Testis (tissue), 3 donors: Measurements from ENCODE around the gene PEX11A. TPM values are rescaled to one million over a fixed set of nuclear protein-coding genes. Genes with fewer than 3 reads are reported as not detected.
"Not testable (repeated sequence)": the region's sequence is repeated elsewhere in the genome, so short reads cannot be mapped to it uniquely, and the experiment has no call there.

Experiments used
- DNase-seq: peaks from one replicate; pipeline ENCODE4 v3.0.0-alpha.2; 2019
- H3K27ac ChIP-seq, 2 donors: fragments of 200-600 bp; sonication (generic); one replicate each; pipeline ENCODE4 v1.5.1; 2019
- H3K27me3 ChIP-seq: fragments of 200-600 bp; sonication (generic); one replicate; pipeline ENCODE4 v1.5.1; 2019
- H3K36me3 ChIP-seq: fragments of 200-600 bp; sonication (generic); one replicate; pipeline ENCODE4 v1.5.1; 2017; ENCODE audit warnings: low read depth; ENCODE audit errors: missing control alignments
- H3K4me1 ChIP-seq: fragments of 200-600 bp; sonication (generic); one replicate; pipeline ENCODE4 v1.5.1; 2019
- H3K4me3 ChIP-seq, 2 donors: fragments of 200-600 bp; sonication (generic); one replicate each; pipeline ENCODE4 v1.5.1; 2017 to 2019
- H3K9me3 ChIP-seq: fragments of 200-600 bp; sonication (generic); one replicate; pipeline ENCODE4 v1.5.1; 2017
- CTCF ChIP-seq, 3 experiments: fragments of 450-650 bp in 2 of 3; fragments of 200-600 bp in 1 of 3; sonication (generic) in 1 of 3; IDR thresholded peaks; one replicate each; pipeline ENCODE4 v1.5.1; 2016 to 2019; ENCODE audit warnings: antibody characterized with exemption in 3 of 3, mild to moderate bottlenecking in 2 of 3, moderate library complexity in 1 of 3
- POLR2A ChIP-seq: fragments of 450-650 bp; IDR thresholded peaks from one replicate; pipeline ENCODE4 v1.6.1; 2017; ENCODE audit warnings: antibody characterized with exemption, mild to moderate bottlenecking, moderate library complexity
- WGBS, 2 donors: methylation state at CpG; one replicate each; pipeline ENCODE4 v1.1.5; 2018; 5-methylcytosine and 5-hydroxymethylcytosine counted together
- intact Hi-C: fragments of 100-400 bp; cut with DNase I; formaldehyde crosslinking; loops from one replicate; pipeline ENCODE4 v1.15.1; 2023; ENCODE audit warnings: low total_unique reads
- polyA plus RNA-seq: library from polyadenylated mRNA; stranded (reverse); fragments of 350-450 nt; fragmentation: Illumina TruSeq; extraction: RNeasy Lipid Tissue Mini Kit (QIAGEN cat#74804); gene quantifications from one replicate; pipeline ENCODE4 v1.2.3, GENCODE V29; 2014; ENCODE audit warnings: low read depth, low replicate concordance; ENCODE audit not compliant: insufficient read depth
- total RNA-seq, 2 donors: library from RNA; depleted of rRNA; stranded (reverse); fragments of >200 nt; gene quantifications; one replicate each; pipeline ENCODE4 v1.2.3, GENCODE V29; 2016

Gene PEX11A
- total and polyA plus RNA-seq, 3 donors from 2014 or later = 12.3 to 31.8 (median 15.0) TPM

GRCh38 chr15:89693091-89693490, 2.5 kb upstream of the PEX11A start:
- H3K4me3 ChIP-seq = no peak overlapping the region
- no peaks in the 10 kb centered on the region for H3K9me3 ChIP-seq
- WGBS, 2 donors = 45 to 62% methylated on average over 2 of the region's 2 CpGs
- no peak for DNase-seq
- no peaks in the 10 kb centered on the region for H3K27me3 ChIP-seq
- no peak for TF ChIP-seq POLR2A
- no peak for TF ChIP-seq CTCF (IDR thresholded peaks at IDR 0.05)
- intact Hi-C loops = no loop called here
- H3K36me3 ChIP-seq = no peaks in the 10 kb centered on the region
- H3K27ac ChIP-seq = no peak overlapping the region
- H3K4me1 ChIP-seq = no peaks in the 10 kb centered on the region

- H3K27me3 ChIP-seq, H3K36me3 ChIP-seq, intact Hi-C loops, H3K4me1 ChIP-seq, DNase-seq, H3K9me3 ChIP-seq: not testable (repeated sequence)
- Histone ChIP-seq H3K27ac (peak overlapping the region; percentile 44 to 51), H3K4me3 (peak overlapping the region; percentile 71 to 90)
- WGBS, 2 donors = 44 to 54% methylated on average over 15 of the region's 15 CpGs
Observed at GRCh38 chr15:89689930-89690275, 651 bp downstream of the PEX11A start.

- TF ChIP-seq POLR2A = no peak
- TF ChIP-seq CTCF (IDR thresholded peaks at IDR 0.05) = no peak
- Histone ChIP-seq H3K27ac (no peak overlapping the region), H3K4me3 (no peak overlapping the region), H3K4me1 (no peaks in the 10 kb centered on the region), H3K9me3 (no peaks in the 10 kb centered on the region), H3K36me3 (no peaks in the 10 kb centered on the region), H3K27me3 (no peaks in the 10 kb centered on the region)
- intact Hi-C loops = no loop called here
- DNase-seq = no peak
Observed at GRCh38 chr15:89686522-89686921, 4.0 kb downstream of the PEX11A start.

DNA sequence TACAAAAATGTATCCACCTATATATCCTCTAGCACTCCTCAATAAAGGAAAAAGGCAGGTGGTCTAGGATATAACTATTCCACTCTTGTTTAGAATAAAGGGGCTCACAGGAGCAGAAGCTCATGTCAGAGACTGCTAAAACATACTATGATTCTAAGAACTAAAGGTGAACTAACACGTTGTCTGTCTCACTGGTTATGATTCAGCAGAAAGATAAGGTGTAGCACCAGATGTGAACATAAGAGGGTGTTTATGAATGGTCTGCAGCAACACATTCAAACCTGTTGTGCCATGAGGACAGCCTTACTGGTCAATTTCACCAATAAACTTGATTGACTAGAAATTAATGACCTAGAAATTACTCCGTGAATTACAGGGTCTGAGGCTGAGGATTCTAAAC, 4.6 kb downstream of the PEX11A start:
- no peak overlapping the region for H3K4me3 ChIP-seq
- H3K4me1 ChIP-seq = no peaks in the 10 kb centered on the region
- no peaks in the 10 kb centered on the region for H3K36me3 ChIP-seq
- TF ChIP-seq CTCF (IDR thresholded peaks at IDR 0.05) = no peak
- no peak for TF ChIP-seq POLR2A
- no peaks in the 10 kb centered on the region for H3K9me3 ChIP-seq
- no peak for DNase-seq
- 74 to 96% methylated on average over 2 of the region's 2 CpGs for WGBS, 2 donors
- intact Hi-C loops = no loop called here
- no peaks in the 10 kb centered on the region for H3K27me3 ChIP-seq
- no peak overlapping the region for H3K27ac ChIP-seq

DNA sequence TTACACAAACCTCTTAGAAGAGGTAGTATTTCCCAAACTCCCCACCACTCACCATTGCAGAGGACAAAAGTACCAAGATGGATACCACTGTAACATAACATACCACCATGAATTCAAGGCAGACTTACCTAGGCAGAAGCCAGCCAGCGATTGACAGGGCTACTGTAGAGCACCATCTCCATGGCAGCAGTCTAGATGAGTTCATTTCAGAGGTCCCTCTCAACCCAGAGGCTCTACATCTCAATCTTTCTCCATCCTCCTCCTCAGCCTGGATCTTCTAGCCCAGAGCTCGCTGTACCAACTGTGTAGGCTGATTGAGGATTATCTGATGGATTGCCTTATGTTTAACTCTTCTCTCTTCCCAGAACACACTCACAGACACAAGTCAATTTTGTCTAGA, 9.4 kb downstream of the PEX11A start:
- no peaks in the 10 kb centered on the region for H3K4me1 ChIP-seq
- intact Hi-C loops = no loop called here
- no peak overlapping the region for H3K27ac ChIP-seq
- no peaks in the 10 kb centered on the region for H3K36me3 ChIP-seq
- TF ChIP-seq POLR2A = no peak
- no peak for DNase-seq
- H3K4me3 ChIP-seq = no peak overlapping the region
- 92 to 93% methylated on average over 2 of the region's 2 CpGs for WGBS, 2 donors
- no peaks in the 10 kb centered on the region for H3K9me3 ChIP-seq
- no peaks in the 10 kb centered on the region for H3K27me3 ChIP-seq

DNA sequence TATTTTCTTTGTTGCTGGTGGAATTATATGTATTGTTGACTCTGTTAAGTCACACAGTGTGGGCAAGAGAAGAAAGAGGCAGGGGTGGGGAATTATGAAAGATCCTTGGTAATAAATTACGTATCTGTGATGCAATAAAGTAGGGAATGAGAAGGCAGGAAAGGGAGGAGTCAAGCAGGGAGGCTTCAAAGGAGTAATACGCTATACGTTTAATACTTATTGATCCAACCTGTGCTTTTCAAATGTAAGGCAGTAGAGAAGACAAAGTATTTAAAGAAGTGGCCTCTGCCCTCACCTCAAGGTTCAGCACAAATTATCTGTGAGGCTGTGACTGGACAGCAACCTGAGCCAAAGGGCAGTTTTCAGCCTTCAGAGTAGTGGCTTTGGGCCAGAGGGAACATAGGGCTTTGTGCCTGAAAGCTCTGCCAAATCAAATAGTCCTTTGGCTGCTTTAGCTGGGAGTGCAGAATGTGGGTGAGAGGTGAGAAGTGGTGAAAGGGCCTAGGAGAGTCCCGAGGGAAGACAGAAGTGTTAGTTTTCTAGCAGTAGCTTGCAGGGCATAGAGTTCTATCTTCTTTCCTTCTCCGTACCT, 10.2 kb downstream of the PEX11A start:
- Histone ChIP-seq H3K4me3 (no peak overlapping the region), H3K4me1 (no peaks in the 10 kb centered on the region), H3K27ac (no peak overlapping the region), H3K9me3 (no peaks in the 10 kb centered on the region), H3K27me3 (no peaks in the 10 kb centered on the region), H3K36me3 (no peaks in the 10 kb centered on the region)
- WGBS, 2 donors = 54 to 56% methylated on average over 5 of the region's 5 CpGs
- intact Hi-C loops = no loop called here
- TF ChIP-seq POLR2A (no peak), CTCF (IDR thresholded peaks at IDR 0.05) (no peak)
- DNase-seq = peak; percentile 54
